ENCODE results near the gene INPP4A. TPM values are rescaled to one million over a fixed set of nuclear protein-coding genes. Genes with fewer than 3 reads are reported as not detected.

The INPP4A gene
- polyA plus RNA-seq, 1 of the 3 experiments (the other 2 are of a cell fraction) = 15.0 TPM

GRCh38 chr2:98396745-98397355 lies 47.8 kb upstream of the INPP4A start:
- H3F3A ChIP-seq (replicated peaks; ENCODE audit: insufficient read depth) = no peaks in the 10 kb centered on the region
- no peak overlapping the region for H3K4me3 ChIP-seq (ENCODE audit: low read depth in 2 of 2, low read length in 1 of 2)
- 62% methylated on average over 17 of the region's 23 CpGs for WGBS (ENCODE audit: low lambda C conversion rate)
- no peaks in the 10 kb centered on the region for H4K20me1 ChIP-seq (ENCODE audit: insufficient read depth)
- H2AFZ ChIP-seq (ENCODE audit: low read depth) = no peak overlapping the region
- no peaks in the 10 kb centered on the region for H3K9me2 ChIP-seq
- no peak overlapping the region for H3K9ac ChIP-seq
- H3K79me2 ChIP-seq (ENCODE audit: insufficient read depth) = no peaks in the 10 kb centered on the region
- TF ChIP-seq REST (IDR thresholded peaks at IDR 0.05; ENCODE audit: low read depth, low read length) (no peak), CHD2 (IDR thresholded peaks at IDR 0.05; ENCODE audit: low read length, partially characterized antibody) (no peak), GATA2 (CRISPR knock-in tag; IDR thresholded peaks at IDR 0.05) (no peak), FOXM1 (IDR thresholded peaks at IDR 0.05; ENCODE audit: low read depth) (no peak), FOSL2 (IDR thresholded peaks at IDR 0.05; ENCODE audit: borderline replicate concordance, low read depth) (no peak), YY1 (IDR thresholded peaks at IDR 0.05; ENCODE audit: low read depth) (no peak), MEF2A (IDR thresholded peaks at IDR 0.05; ENCODE audit: borderline replicate concordance, low read depth) (no peak), TCF12 (IDR thresholded peaks at IDR 0.05) (no peak), RAD21 (IDR thresholded peaks at IDR 0.05; ENCODE audit: low read length) (no peak), RXRA (IDR thresholded peaks at IDR 0.05; ENCODE audit: borderline replicate concordance, low read depth) (no peak), EZH2phosphoT487 (IDR thresholded peaks at IDR 0.05; ENCODE audit: borderline replicate concordance, low read depth) (no peak)
- CTCF ChIA-PET = interaction anchor here (1.5 to 4.4 kb wide), 2 partner anchors 12 to 696 kb away, joined by 3 to 22 read pairs; no protein-coding TSS in a partner anchor
- DNase-seq = no peak
- no peaks in the 10 kb centered on the region for H3K9me3 ChIP-seq
- no peaks in the 10 kb centered on the region; the same call in 1 of the 2 replicates for H3K27me3 ChIP-seq (ENCODE audit: insufficient read depth)
- no peaks in the 10 kb centered on the region for H3K36me3 ChIP-seq (replicated peaks in 1 of 2; ENCODE audit: control insufficient read depth in 1 of 2, insufficient read depth in 2 of 2, low read length in 1 of 2)
- H3K4me1 ChIP-seq (ENCODE audit: control insufficient read depth in 1 of 2, insufficient read depth in 2 of 2, low read depth in 1 of 2, low read length in 1 of 2) = no peaks in the 10 kb centered on the region
- no peak overlapping the region for H3K27ac ChIP-seq (ENCODE audit: low read depth in 2 of 2, low read length in 1 of 2)
- POLR2A ChIA-PET = no interaction called here
- no peak overlapping the region for H3K4me2 ChIP-seq

- 30% methylated on average over 4 of the region's 4 CpGs for WGBS (ENCODE audit: low lambda C conversion rate)
- Histone ChIP-seq H3K4me1 (ENCODE audit: control insufficient read depth in 1 of 2, insufficient read depth in 2 of 2, low read depth in 1 of 2, low read length in 1 of 2) (no peaks in the 10 kb centered on the region), H3K9ac (no peak overlapping the region), H3K27me3 (ENCODE audit: insufficient read depth) (no peaks in the 10 kb centered on the region; the same call in 1 of the 2 replicates), H3K9me2 (no peaks in the 10 kb centered on the region), H3K27ac (ENCODE audit: low read depth in 2 of 2, low read length in 1 of 2) (no peak overlapping the region), H3K4me3 (ENCODE audit: low read depth in 2 of 2, low read length in 1 of 2) (no peak overlapping the region), H3K9me3 (no peaks in the 10 kb centered on the region), H3K4me2 (no peak overlapping the region), H4K20me1 (ENCODE audit: insufficient read depth) (no peaks in the 10 kb centered on the region), H3K79me2 (ENCODE audit: insufficient read depth) (no peaks in the 10 kb centered on the region), H3K36me3 (replicated peaks in 1 of 2; ENCODE audit: control insufficient read depth in 1 of 2, insufficient read depth in 2 of 2, low read length in 1 of 2) (no peaks in the 10 kb centered on the region), H3F3A (replicated peaks; ENCODE audit: insufficient read depth) (no peaks in the 10 kb centered on the region), H2AFZ (ENCODE audit: low read depth) (no peak overlapping the region)
- POLR2A ChIA-PET = no interaction called here
- CTCF ChIA-PET = interaction anchor here (2.3 to 4.4 kb wide), 2 partner anchors 13 to 14 kb away, joined by 8 to 22 read pairs; no protein-coding TSS in a partner anchor
- DNase-seq = no peak
- no peak for TF ChIP-seq FOXM1 (IDR thresholded peaks at IDR 0.05; ENCODE audit: low read depth)
- TF ChIP-seq IRF3 (IDR thresholded peaks at IDR 0.05; ENCODE audit: low read depth, low read length) = no peak
- no peak for TF ChIP-seq SIN3A (IDR thresholded peaks at IDR 0.05; ENCODE audit: borderline replicate concordance, low read depth, low read length)
- no peak for TF ChIP-seq CHD2 (IDR thresholded peaks at IDR 0.05; ENCODE audit: low read length, partially characterized antibody)
- TF ChIP-seq FOXJ3 (CRISPR knock-in tag; IDR thresholded peaks at IDR 0.05) = no peak
- TF ChIP-seq TAF1 (IDR thresholded peaks at IDR 0.05; ENCODE audit: borderline replicate concordance, low read depth, low read length) = no peak
- no peak for TF ChIP-seq EP300 (IDR thresholded peaks at IDR 0.05; ENCODE audit: borderline replicate concordance in 1 of 2, low read depth in 1 of 2, low read length in 1 of 2)
These were observed 45.5 kb upstream of the INPP4A start for GRCh38 chr2:98399140-98399539.

Measured in SK-N-SH (cell line).